IPS DF 19.7 (cell line): Measurements from ENCODE around the gene TESK2.
"Not testable (repeated sequence)": the region's sequence is repeated elsewhere in the genome, so short reads cannot be mapped to it uniquely, and the experiment has no call there.

ENCODE experiments used
- DNase-seq: peaks from one replicate; pipeline ENCODE4 v3.0.0-alpha.2; 2013; ENCODE audit warnings: low read depth, low spot score

TESK2 gene

DNA sequence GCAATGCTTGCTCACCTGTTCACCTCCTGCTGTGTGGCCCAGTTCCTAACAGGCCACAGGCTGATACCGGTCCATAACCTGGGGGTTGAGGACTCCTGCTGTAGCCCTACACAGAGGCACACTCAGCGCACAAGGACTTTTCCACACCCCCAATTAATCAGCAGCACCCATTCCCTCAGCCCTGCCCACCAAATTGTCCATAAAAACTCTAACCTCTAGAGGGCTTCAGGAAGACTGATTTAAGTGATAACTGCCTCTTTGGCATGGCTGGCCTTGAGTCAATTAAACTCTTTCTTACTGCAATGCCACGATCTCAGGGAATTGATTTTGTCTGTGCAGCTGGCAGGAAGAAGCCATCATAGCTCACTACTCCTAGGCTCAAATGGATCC is 79.5 kb downstream of the TESK2 start:
- DNase-seq = no peak

DNA sequence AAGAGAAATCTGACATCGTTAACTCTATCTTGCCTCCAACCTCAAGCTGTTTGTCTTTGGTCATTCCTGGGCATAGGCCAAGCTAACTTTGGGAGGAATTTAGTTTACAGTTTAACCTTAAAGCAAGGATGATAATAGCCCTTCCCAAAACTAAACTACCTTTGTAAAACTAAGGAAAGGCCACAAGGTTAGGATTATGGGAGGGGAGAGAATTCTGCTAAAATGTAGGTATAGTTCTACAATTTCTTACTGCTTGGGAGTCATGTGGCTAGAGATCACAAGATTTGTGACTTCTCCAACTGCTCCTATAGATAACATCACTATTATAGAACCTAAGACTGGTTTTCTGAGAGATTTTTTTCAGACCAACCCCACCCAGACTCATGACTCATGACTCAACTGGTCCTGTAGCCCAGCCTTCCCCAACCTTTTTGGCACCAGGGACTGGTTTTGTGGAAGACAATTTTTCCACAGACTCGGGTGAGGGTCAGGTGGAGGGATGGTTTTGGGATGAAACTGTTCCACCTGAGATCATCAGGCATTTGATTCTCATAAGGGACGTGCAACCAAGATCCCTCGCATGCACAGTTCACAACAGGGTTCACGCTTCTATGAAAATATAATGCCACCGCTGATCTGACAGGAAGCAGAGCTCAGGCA is 80.0 kb downstream of the TESK2 start:
- no peak for DNase-seq

DNA sequence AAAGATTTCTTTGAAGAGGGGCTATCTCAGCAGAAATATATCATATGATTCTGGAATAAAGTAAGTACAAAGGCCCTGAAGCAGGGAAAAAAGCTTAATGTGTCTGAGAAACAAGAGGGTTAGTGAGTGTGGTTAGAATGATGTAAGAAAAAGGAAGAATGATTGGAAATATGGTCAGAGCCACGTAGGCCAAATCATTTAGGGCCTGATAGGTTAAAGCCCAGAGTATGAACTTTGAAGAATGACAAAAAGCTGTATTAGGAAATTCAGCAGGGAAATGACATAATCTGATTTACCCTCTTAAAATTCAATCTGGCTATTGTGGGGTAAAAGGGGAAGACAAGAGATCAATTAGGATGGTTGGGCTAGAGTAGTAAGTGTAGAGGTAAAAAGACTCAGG is 81.7 kb downstream of the TESK2 start:
- DNase-seq = no peak

DNA sequence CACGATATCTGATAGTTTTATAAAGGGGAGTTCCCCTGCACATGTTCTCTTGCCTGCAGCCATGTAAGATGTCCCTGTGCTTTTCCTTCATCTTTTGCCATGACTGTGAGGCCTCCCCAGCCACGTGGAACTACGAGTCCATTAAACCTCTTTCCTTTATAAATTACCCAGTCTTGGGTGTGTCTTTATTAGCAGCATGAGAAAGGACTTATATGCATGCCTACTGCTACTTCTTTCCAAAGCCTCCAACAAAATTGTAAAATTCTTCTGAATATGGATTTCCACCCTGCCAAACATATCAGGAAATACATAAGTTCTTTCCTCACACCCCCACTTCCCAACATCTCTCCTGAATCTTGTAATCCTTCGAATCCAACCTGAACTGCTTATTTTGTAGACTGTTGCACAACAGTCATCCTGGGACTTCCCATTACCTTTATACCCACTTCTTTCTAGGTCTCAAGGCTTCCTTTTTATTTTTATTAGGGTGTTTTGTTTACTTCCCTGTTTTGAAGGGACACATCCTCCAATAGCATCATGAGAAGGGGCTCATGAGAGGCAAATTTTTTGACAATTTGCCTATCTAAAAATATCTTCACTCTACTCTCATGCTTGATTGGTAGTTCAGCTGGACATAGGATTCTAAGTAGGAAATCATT is 83.2 kb downstream of the TESK2 start:
- no peak for DNase-seq

DNA sequence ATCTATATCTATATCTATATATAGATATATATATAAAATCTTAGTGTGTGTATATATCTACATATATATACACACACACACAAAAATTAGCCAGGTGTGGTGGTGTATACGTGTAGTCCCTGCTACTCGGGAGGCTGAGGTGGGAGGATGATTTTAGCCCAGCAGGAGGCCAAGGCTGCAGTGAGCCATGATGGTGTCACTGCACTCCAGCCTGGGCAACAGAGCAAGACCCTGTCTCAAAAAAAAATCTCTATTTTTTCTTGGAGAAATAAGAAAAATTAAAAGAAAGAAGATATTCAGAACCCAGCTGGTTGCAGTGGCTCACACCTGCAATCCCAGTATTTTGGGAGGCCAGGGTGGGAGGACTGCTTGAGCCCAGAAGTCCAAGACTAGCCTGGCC is 85.3 kb downstream of the TESK2 start:
- DNase-seq = no peak

DNA sequence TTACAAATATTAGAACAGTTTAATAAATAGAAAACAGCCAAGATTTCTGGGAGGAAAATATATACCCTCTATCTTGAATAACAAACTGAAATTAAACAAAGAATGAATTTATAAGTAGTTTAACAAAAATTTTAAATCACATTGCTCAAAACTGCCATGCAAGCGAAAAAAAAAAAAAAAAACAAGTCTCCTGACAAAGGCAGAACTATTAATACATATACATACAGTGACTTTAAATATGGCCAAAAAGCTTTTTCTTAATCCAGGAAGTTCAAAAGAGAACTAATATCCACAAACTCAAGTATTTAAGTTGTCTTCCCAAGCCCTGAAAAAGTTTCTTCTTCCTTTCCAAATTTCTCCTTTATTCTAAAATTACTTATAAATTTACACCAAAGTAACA is 87.2 kb downstream of the TESK2 start:
- no peak for DNase-seq

DNA sequence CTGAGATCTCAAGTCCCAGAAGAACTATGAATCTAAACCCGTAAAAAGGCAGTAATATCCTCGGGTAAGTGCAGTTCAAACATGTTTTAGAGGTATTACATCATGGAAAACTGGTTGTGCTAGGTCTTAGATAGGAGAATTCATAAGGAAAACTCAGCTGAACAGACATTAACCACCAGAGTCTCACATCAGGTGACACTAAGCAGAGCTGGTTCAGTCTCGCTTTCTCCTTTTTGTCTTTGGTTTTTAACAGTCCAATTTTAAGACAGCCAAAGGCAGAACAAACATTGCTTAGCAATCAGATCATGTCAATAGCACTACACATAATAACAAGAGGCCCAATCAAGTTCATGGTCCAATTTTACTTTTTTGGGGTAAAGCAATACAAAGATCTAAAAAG is 87.7 kb downstream of the TESK2 start:
- DNase-seq = no peak

DNA sequence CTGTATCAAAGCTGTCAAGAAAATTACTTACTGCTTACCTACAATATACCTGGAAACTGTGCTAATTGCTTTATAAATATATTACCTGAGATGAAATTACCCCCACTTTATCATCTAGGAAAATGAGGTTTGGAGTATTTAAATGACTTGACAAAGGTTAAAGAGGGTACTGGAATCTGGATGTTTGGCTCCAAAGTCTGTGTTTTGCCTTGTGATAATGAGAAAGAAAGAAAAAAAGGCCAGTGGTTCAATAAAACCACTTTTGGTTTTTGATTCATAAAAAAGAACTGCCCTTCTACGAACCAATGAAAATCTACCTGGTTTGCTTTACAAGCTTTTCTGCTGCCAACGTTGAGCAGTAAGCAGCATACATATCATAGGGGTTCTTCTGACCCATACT is 89.4 kb downstream of the TESK2 start:
- no peak for DNase-seq

DNA sequence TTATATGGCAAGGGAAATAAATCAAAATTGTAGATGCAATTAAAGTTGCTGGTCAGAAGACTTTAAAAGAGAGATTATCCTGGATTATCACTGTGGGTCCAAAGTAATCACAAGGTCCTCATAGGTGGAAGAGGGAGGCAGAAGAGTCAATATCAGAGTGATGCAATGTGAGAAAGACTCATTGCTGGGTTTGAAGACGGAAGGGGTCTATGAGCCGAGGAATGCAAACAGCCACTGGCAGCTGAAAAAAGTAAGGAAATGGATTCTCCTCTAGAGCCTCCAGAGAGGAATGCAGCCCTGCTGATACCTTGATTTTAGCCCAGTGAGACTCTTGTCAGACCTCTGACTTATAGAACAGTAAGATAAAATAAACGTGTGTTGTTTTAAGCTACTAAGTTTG is 90.9 kb downstream of the TESK2 start:
- peak; percentile 20 for DNase-seq

DNA sequence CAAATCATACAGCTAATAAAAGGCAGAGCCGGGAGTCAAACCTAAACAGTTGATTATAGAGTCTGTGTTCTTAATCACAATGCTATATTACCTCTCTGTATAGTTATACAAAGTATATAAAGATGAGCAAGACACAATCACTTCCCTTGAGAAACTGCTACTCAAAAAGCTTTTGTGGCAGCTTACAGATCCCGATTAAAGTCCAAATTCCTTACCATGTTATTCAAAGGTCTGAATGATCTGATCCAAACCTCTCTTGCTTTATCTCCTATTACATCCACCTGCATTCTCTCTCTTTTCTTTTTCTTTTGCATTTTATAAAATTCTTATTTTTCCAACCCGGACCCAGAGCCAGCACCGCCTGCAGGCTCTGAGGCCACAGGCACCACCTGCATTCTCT is 93.7 kb downstream of the TESK2 start:
- no peak for DNase-seq

DNA sequence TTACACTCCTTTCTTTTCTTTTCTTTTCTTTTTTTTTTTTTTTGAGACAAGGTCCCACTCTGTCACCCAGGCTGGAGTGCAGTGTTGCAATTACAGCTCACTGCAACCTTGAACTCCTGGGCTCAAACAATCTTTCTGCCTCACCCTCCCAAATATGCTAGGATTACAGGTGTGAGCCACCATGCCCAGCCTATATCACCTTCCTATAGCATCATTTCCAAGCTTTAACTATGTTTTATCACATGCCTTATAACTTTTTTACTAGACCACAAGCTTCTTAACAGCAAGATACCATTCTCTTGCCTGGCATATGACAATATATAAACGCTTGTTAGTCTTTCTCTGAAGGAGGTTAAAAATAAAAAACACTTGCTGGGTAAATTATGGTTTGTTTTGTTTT is 95.4 kb downstream of the TESK2 start:
- DNase-seq = no peak

DNA sequence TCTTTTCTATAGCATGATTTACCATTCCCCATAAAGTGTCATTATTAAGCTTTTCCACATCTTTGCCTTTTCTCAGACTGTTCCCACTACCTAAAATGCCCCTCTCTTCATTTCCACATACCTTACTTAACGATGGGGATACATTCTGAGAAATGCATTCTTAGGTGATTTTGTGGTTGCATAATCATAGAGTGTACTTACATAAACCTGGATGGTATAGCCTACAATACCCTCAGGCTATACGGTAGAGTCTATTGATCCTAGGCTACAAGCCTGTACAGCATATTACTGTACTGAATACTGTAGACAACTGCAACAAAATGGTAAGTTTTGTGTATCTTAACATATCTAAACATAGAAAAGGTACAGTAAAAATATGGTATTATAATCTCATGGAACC is 95.9 kb downstream of the TESK2 start:
- no peak for DNase-seq

DNA sequence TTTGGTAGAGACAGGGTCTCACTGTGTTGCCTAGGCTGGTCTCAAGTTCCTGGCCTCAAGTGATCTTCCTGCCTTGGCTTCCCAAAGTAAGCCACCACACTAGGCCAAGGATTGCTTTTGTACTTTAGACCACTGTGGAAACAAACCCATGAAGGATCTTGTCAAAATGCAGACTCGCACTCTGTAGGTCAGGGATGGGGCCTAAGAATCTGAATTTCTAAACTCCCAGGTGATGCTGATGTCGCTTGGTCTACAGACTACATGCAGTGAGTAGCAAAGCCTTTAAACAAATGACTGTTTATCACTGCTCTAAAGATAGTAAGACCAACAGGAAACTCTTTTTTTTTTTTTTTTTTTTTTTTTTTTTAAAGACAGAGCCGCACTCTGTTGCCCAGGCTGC is 96.6 kb downstream of the TESK2 start:
- no peak for DNase-seq

DNA sequence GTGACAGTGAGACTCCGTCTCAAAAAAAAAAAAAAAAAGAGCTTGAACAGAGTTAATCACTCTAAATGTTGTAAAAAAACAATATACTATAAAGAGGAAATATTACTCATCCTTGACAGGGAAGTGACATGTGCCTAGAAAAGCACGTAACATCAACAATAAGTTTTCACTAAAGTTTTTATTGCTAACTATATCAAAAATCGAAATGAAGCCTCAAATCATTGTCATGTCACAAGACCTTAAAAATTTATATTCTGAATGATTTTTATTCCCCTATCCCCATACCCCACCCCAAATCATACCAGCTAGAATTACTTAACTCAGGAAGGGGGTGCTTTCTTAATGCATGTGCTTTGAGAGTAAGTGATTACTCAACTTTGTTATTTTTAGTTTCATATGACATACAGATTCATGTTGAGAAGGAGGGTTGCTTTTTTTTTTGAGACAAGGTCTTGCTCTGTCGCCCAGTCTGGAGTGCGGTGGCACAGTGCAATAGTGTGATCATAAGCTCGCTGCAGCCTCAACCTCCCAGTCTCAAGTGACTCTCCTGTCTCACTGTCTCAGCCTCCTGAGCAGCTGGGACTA is 97.2 kb downstream of the TESK2 start:
- DNase-seq = no peak

DNA sequence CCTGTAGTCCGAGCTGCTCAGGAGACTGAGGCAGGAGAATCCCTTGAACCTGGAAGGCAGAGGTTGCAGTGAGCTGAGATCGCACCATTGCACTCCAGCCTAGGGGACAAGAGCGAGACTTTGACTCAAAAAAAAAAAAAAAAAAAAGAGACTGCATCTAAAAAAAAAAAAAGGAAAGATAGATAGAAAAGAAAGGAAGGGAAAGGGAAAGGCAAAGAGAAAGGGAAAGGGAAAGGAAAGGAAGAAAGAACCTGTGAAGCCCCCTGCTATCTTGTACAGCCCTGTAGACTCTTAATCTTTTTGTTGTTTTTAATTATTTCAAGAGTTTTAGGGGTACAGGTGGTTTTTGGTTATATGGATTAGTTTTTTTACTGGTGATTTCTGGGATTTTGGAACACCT is 104.7 kb downstream of the TESK2 start:
- DNase-seq = no peak

DNA sequence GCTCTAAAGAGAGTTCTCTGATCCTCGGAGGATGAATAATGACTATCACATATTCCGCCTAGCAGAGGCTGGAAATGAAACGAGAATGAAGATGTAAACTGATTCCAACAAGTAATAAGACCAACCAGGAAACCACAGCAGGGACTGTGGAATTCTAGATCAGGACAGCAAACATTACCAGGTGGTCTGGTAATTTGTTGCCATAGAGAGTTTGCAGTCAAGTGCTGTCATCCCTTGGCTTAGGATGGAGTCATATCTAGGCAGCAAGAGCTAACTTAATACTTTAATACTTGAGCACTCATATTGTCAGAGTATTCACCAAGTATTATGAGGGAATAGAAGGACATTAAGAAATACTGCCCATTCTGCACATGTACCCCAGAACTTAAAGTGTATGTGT is 105.7 kb downstream of the TESK2 start:
- DNase-seq = no peak

DNA sequence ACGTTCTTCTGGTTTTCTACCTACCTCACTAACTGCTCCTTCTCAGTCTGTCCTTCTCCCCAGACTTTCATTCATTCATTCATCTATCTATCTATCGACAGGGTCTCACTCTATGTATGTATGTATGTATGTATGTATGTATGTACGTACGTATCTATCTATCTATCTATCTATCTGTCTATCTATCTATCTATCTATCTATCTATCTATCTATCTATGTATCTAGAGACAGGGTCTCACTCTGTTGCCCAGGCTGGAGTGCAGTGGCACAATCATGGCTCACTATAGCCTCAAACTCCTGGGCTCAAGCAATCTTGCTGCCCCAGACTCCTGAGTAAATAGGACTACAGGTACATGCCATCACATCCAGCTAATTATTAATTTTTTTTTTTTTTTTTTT is 106.8 kb downstream of the TESK2 start:
- DNase-seq = not testable (repeated sequence)

DNA sequence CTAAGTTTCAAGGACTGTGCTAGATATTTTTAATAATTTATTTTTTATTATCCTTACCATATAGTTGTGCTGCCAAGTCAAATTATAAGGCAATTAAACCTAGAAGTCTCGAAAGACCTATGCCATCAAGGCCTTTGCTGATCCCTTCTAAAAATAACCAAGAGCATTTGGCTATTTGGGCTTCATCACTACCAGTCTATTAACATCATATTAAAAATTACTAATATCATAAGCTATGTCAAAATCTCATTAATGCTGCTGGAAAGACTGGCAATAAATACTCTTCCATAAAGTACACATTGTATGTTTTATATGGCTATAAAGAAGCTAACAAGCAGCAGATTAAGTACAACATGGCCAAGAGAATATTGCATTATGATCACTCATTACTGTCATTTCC is 107.8 kb downstream of the TESK2 start:
- no peak for DNase-seq

DNA sequence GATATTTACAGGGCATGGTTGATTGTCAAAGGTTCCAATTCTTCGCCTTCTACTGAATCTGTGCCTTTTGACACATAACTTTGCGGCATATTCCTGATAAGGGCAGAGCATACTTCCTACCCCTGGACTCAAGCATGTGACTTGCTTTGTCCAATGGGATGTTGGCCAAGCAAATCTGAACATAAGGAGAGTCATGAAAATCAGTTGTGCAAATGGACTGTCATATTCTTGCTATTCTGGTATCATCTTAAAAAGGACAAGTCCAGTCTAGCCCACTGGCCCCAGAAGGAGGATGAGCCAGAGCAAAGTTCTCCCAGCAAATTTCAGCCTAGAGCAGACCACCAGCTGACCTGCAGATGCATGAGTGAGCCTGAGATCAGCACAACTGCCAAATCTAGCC is 109.7 kb downstream of the TESK2 start:
- no peak for DNase-seq

DNA sequence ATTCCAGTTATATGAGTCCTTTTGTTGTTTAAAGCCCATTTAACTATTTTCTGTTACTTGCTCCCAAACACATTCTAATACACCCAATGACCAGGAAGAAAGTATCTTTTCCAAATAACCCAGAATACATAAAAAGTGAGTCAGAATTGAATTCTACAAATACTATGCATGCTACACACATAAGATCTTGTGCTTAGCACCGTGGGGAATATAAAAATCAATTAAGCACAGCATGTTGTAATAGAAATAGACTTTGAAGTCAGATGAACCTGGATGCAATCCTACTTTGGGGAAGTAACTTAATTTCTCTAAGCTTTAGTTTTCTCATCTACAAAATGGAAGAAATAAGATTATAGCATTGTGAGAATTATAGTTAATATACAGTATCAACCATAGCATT is 110.2 kb downstream of the TESK2 start:
- DNase-seq = no peak

DNA sequence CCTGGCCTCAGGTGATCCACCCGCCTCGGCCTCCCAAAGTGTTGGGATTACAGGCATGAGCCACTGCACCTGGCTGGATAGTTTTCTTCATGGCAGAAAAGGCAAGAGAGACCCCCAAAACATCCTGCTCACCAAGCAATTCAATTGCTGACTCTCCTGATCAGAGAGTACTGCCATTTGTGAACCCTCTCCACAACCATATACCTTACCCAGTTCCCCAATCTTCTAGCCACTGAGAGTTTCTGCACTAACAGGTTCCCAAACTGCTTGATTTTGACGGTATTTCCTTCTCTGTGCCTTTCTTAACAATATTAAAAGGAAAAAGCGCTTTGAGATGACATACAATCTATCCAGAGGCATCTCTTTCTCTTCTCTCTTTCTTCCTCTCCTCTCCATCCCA is 110.8 kb downstream of the TESK2 start:
- DNase-seq = no peak

DNA sequence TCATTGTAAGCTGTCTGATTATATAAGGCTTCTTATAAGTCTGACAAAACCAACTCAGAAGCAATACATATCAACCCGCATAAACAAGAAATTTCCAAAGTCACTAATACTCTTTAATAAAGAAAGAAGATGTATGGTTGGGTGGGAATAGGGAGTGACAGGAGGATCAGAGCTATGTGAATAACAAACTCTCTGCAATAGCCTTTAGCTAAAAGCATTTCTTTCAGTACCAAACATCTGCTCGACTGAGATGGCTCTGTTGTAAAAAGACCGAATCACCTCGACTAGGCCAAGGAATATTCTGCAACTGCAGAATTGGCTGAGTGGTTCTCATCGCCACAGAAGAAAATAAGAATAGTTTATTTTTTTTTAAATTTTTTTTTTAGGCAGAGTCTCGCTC is 111.4 kb downstream of the TESK2 start:
- no peak for DNase-seq

DNA sequence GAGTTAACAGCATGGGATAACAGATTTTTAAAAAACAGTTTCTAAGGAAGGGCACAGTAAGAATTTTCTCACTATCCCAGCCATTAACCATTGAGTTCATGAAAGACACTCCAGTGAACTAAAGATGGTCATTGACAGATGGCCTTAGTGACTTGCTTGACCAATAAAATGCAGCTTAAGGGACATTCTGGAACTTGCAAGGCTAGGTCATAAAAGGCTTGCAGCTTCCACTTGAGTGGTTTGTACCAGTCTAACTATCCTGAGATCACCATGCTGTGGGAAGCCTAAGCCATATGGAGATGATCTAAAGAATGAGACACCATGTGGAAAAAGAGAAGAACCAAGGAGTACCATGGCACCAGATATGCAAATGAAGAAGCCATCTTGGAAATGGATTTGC is 112.8 kb downstream of the TESK2 start:
- no peak for DNase-seq
